ENCODE data around the gene RAB7A. TPM values are rescaled to one million over a fixed set of nuclear protein-coding genes. Genes with fewer than 3 reads are reported as not detected.

RAB7A gene
- total RNA-seq, 1 donor from 2014 or later = 100.0 TPM

GRCh38 chr3:128787256-128788253, 61.6 kb downstream of the RAB7A start:
- peak; percentile 92 for DNase-seq (ENCODE audit: low read depth)

GRCh38 chr3:128788268-128788869, 62.4 kb downstream of the RAB7A start:
- DNase-seq (ENCODE audit: low read depth) = no peak

- peak; percentile 85 for DNase-seq (ENCODE audit: low read depth)
These were observed 68.2 kb downstream of the RAB7A start for GRCh38 chr3:128794067-128794768.

GRCh38 chr3:128794770-128795649, 69.0 kb downstream of the RAB7A start:
- peak; percentile 44 for DNase-seq (ENCODE audit: low read depth)

DNA sequence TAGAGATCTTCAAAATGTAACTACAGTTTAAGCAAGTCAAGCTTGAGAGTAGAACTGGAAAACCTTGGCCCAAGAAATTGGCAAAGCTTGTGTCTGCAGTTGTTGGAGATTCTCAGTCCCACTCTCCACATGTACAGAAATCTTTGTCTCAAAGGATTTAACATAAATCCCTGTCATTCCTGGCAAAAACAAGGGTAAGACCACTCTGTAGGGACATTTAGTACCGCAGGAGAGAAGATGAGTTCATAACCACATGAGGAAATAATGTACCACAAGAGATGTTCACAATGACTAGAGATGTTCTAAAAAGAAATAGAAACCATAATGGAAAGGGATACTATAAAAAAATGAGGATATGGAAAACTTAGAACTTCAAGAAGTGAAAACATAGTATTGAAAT, 73.7 kb downstream of the RAB7A start:
- no peak for DNase-seq (ENCODE audit: low read depth)

- no peak for DNase-seq (ENCODE audit: low read depth)
These were observed 74.5 kb downstream of the RAB7A start for GRCh38 chr3:128800241-128801187.

DNA sequence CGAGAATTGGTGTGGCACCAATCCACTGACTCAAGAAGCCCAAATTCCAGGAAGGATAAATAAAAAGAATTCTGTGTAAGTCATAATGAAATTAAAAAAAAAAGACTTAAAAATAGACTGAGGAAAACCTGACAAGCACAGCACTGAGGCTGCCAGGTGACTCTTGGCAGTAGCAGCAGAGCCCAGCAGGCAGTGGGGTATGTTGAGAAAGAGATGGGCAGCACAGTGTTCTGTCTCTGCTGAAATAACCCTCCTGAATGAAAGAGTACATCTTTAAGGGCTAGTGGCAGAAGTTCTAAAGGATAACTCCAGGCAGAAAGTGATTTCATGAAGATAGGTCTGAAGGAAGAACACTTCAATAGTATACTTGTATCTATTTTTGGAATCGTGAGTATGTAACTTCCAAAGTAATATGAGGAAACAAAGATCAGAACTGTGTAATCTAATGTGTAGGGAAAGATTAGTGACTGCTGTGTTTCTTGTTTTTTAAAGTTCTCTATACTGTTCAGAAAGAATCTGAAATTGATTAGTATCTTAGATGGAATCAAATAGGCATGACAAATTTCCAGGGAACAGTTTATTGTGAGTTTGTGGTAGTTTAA, 75.9 kb downstream of the RAB7A start:
- DNase-seq (ENCODE audit: low read depth) = no peak

DNA sequence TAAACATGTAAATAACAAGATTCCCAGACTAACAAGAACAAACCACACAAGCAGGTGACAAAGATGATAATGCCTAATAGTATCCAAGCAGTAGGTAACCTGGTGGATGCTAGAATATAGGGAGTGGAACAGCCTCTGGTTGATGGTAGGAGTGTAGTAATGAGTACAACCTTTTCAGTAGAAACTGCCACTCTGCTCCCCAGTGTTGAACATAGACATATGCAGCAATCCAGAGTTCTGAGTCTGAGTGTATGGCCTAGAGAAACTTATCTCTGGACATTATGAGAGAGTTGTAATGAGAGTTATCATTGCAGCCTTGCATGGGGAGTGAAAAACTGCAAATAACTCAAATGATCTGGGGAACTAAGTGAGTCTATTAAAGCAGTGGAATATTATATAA, 77.3 kb downstream of the RAB7A start:
- DNase-seq (ENCODE audit: low read depth) = no peak

DNA sequence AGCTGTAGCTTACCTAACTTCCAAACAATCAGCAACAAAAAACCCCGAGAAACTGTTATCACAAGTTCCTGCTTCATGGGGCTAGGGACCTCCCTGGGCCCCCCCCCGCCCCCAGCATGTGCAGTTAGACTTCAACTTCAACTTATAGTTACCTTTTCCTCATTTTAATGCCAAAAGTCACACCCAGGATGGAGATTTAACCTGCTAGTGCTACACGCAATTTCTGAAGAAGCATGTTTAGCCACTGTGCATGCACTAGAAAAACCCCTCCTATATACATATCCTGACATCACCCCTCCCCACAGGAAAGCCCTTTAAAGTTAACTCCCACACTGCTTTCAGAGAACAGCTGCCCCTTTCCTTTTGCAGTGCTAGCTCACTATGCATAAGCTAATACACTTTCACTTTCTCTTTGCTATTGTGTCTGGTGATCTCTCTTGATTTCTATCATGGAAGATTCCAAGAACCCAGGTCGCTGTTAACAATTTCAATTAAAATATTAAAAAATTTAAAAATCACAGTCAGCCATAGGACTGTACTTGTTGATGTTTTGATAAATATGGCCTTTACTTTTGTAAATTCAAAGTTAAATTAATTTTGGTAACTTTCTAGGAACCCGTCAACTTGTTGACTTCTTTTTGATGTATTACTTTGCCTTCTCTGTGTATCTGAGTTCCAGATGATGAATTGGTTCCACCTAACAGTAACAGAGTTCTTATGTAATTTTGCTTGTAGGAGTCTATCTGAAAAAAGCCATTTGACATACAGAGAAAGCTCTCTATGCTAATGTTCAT, 78.2 kb downstream of the RAB7A start:
- DNase-seq (ENCODE audit: low read depth) = peak; percentile 58

DNA sequence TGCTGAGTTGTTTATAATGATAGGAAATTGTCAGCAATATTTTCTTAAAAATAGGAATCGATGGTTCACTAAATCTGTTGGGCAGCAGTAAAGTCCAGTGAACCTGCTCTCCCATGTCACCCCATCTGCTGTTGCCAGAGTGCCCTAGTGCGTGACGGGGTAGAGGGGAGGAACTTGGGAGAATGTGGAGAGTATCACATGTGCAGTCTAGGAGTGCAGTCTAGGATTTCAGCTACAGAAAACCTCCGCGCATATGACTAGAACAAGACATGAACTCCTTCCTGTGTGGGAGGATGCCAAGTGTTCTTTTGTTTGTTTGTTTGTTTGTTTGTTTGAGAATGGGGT, 78.8 kb downstream of the RAB7A start:
- DNase-seq (ENCODE audit: low read depth) = peak; percentile 69

- DNase-seq (ENCODE audit: low read depth) = no peak
These were observed 79.8 kb downstream of the RAB7A start for GRCh38 chr3:128805772-128806171.

DNA sequence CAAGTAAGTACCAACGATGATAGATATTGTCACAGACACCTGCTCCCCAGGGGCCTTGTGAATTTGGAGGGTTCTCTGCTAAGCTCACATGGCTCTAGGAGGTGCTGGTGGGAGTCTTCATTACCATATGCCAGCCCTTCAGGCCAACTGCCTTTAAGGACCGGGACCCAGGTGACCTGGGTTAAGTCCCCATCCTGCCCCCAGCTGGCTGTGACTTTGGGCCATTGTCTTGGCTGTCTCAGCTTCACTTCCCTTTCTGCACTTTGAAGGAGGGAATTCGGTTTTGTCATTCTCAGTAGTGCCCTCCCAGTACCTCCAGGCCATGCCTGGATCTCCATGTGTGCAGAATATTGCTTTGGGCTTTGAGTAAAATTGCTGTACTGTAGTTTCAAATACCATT, 80.6 kb downstream of the RAB7A start:
- DNase-seq (ENCODE audit: low read depth) = no peak

GRCh38 chr3:128807186-128807830, 81.3 kb downstream of the RAB7A start:
- DNase-seq (ENCODE audit: low read depth) = no peak

DNA sequence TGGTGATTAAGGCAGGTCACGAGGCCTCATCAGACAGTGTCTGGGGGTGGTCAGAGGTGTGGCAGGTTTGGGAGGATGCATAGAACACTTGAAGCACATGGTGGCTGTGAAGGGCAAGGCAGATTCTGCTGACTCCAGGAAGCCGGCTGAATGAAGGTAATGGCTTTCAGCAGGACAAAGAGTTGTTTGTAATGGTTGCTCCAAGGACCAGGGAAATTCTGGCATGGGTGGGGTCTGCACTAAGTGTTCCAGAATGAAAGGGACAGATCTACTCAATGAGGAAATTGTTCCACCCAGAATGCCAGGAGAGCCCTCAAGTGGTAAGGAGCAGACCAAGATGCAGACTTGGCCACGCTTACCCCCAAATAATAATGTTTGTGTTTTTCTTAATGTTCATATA, 82.7 kb downstream of the RAB7A start:
- DNase-seq (ENCODE audit: low read depth) = no peak

- DNase-seq (ENCODE audit: low read depth) = no peak
These were observed 87.1 kb downstream of the RAB7A start for GRCh38 chr3:128813097-128813496.

DNA sequence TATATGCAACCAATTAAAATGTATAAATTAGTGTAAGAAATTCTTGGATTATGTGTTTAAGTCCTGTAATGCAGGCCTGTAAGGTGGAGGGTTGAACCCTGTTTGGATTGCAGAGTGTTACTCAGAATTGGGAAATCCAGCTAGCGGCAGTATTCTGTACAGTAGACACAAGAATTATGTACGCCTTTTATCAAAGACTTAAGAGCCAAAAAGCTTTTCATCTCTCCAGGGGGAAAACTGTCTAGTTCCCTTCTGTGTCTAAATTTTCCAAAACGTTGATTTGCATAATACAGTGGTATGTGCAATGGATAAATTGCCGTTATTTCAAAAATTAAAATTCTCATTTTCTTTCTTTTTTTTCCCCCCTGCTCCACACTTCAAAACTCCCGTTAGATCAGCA, 88.1 kb downstream of the RAB7A start:
- DNase-seq (ENCODE audit: low read depth) = no peak

GRCh38 chr3:128814519-128815317, 88.7 kb downstream of the RAB7A start:
- DNase-seq (ENCODE audit: low read depth) = no peak

Measured in renal cortical epithelial cell (primary cell).